Liver (tissue), 9 donors: ENCODE results near the gene FSD2. TPM values are rescaled to one million over a fixed set of nuclear protein-coding genes. Genes with fewer than 3 reads are reported as not detected.

Experiments used
- DNase-seq: peaks from one replicate; pipeline ENCODE4 v3.0.0-alpha.2; 2017; ENCODE audit warnings: low spot score
- H3K27ac ChIP-seq, 2 donors: one replicate each; pipeline ENCODE4 v1.7.0; 2013; ENCODE audit warnings: inconsistent platforms in 2 of 2, low read length in 2 of 2, control low read depth in 1 of 2, low read depth in 1 of 2, mild to moderate bottlenecking in 1 of 2
- H3K27me3 ChIP-seq, 4 donors: one replicate each; pipeline versions ENCODE4 v1.6.1 to v1.7.0; 2013; ENCODE audit warnings: low read length in 3 of 4, inconsistent platforms in 1 of 4, mild to moderate bottlenecking in 1 of 4, moderate library complexity in 1 of 4; ENCODE audit not compliant: control insufficient read depth in 4 of 4, insufficient read depth in 4 of 4
- H3K36me3 ChIP-seq, 4 donors: one replicate each; pipeline versions ENCODE4 v1.6.1 to v1.7.0; 2013; ENCODE audit warnings: low read length in 3 of 4, mild to moderate bottlenecking in 3 of 4, low read depth in 1 of 4, moderate library complexity in 1 of 4; ENCODE audit not compliant: control insufficient read depth in 4 of 4, insufficient read depth in 3 of 4
- H3K4me1 ChIP-seq, 4 donors: one replicate each; pipeline versions ENCODE4 v1.6.1 to v1.7.0; 2013; ENCODE audit warnings: low read length in 3 of 4, mild to moderate bottlenecking in 3 of 4, moderate library complexity in 1 of 4; ENCODE audit not compliant: control insufficient read depth in 4 of 4, insufficient read depth in 4 of 4
- H3K4me3 ChIP-seq, 3 donors: one replicate each; pipeline versions ENCODE4 v1.6.1 to v1.7.0; 2013; ENCODE audit warnings: low read length in 3 of 3, control low read depth in 1 of 3, low read depth in 1 of 3, mild to moderate bottlenecking in 1 of 3
- H3K9ac ChIP-seq, 2 donors: one replicate each; pipeline ENCODE4 v1.7.0; 2013; ENCODE audit warnings: low read length in 2 of 2, mild to moderate bottlenecking in 2 of 2, moderate library complexity in 2 of 2, control low read depth in 1 of 2, low read depth in 1 of 2
- H3K9me3 ChIP-seq, 4 donors: one replicate each; pipeline versions ENCODE4 v1.6.1 to v1.7.0; 2013; ENCODE audit warnings: low read length in 3 of 4; ENCODE audit not compliant: control insufficient read depth in 4 of 4
- CTCF ChIP-seq: fragments of 150-350 bp; IDR thresholded peaks from 2 replicates; pipeline ENCODE4 v1.5.1; 2017; ENCODE audit warnings: improper control_type of control experiment, low read depth, low read length; ENCODE audit not compliant: missing input control
- EGR1 ChIP-seq, 2 donors: IDR thresholded peaks; 2 replicates each; pipeline ENCODE4 v1.6.1; 2016 to 2018; ENCODE audit warnings: antibody characterized with exemption in 2 of 2, low read depth in 2 of 2
- FOXA1 ChIP-seq: IDR thresholded peaks from 2 replicates; pipeline ENCODE4 v1.6.1; 2016; ENCODE audit warnings: antibody characterized with exemption
- FOXA2 ChIP-seq: IDR thresholded peaks from 2 replicates; pipeline ENCODE4 v1.6.1; 2016; ENCODE audit warnings: antibody characterized with exemption
- GABPA ChIP-seq, 2 donors: IDR thresholded peaks in 1 of 2; conservative IDR thresholded peaks in 1 of 2; 2 replicates each; pipeline ENCODE4 v1.6.1; 2016; ENCODE audit warnings: antibody characterized with exemption in 2 of 2, mild to moderate bottlenecking in 1 of 2, moderate library complexity in 1 of 2
- HNF4A ChIP-seq, 2 donors: conservative IDR thresholded peaks; 2 replicates each; pipeline ENCODE4 v1.6.1; 2016; ENCODE audit warnings: antibody characterized with exemption in 2 of 2, mild to moderate bottlenecking in 2 of 2
- HNF4G ChIP-seq: IDR thresholded peaks from 2 replicates; pipeline ENCODE4 v1.6.1; 2016; ENCODE audit warnings: antibody characterized with exemption
- JUND ChIP-seq, 2 donors: IDR thresholded peaks; 2 replicates each; pipeline ENCODE4 v1.6.1; 2016; ENCODE audit warnings: antibody characterized with exemption in 2 of 2
- NR2F2 ChIP-seq: IDR thresholded peaks from 2 replicates; pipeline ENCODE4 v1.6.1; 2016; ENCODE audit warnings: antibody characterized with exemption
- RAD21 ChIP-seq, 2 donors: IDR thresholded peaks; 2 replicates each; pipeline ENCODE4 v1.6.1; 2016; ENCODE audit warnings: antibody characterized with exemption in 2 of 2, mild to moderate bottlenecking in 2 of 2
- RXRA ChIP-seq, 2 donors: IDR thresholded peaks; 2 replicates each; pipeline ENCODE4 v1.6.1; 2017 to 2018; ENCODE audit warnings: antibody characterized with exemption in 2 of 2, mild to moderate bottlenecking in 1 of 2
- SP1 ChIP-seq: IDR thresholded peaks from 2 replicates; pipeline ENCODE4 v1.6.1; 2018; ENCODE audit warnings: antibody characterized with exemption, mild to moderate bottlenecking
- TAF1 ChIP-seq: conservative IDR thresholded peaks from 2 replicates; pipeline ENCODE4 v1.6.1; 2016; ENCODE audit warnings: antibody characterized with exemption, mild to moderate bottlenecking
- YY1 ChIP-seq: IDR thresholded peaks from 2 replicates; pipeline ENCODE4 v1.6.1; 2016; ENCODE audit warnings: antibody characterized with exemption, mild to moderate bottlenecking
- ZBTB33 ChIP-seq: IDR thresholded peaks from 2 replicates; pipeline ENCODE4 v1.6.1; 2016; ENCODE audit warnings: antibody characterized with exemption
- WGBS: extraction: QIAGEN DNeasy Blood & Tissue Kit; methylation state at CpG from one replicate; pipeline ENCODE4 v1.1.7; 2013; 5-methylcytosine and 5-hydroxymethylcytosine counted together
- polyA plus RNA-seq, 2 donors: library from polyadenylated mRNA; stranded (reverse) in 1 of 2; unstranded in 1 of 2; fragments of 200-250 nt in 1 of 2; fragments of >200 nt in 1 of 2; fragmentation: Nextera tagmentation in 1 of 2; extraction: Ambion mirVana in 1 of 2; gene quantifications; one replicate each; pipeline versions ENCODE4 v1.2.1 to v1.2.3, GENCODE V29; 2013 to 2015
- total RNA-seq, 2 donors: library from RNA; depleted of rRNA; stranded (reverse); fragments of >200 nt; gene quantifications; one replicate each; pipeline ENCODE4 v1.2.3, GENCODE V29; 2014
- TF ChIP-seq, protein P1 (sequence below): IDR thresholded peaks from 2 replicates; pipeline ENCODE4 v1.6.1; 2016; ENCODE audit warnings: antibody characterized with exemption, mild to moderate bottlenecking
- TF ChIP-seq, protein P2 (sequence below): IDR thresholded peaks from 2 replicates; pipeline ENCODE4 v1.6.1; 2016; ENCODE audit warnings: antibody characterized with exemption
- TF ChIP-seq, protein P3 (sequence below): IDR thresholded peaks from 2 replicates; pipeline ENCODE4 v1.6.1; 2016; ENCODE audit warnings: antibody characterized with exemption
- donor health status: healthy.
- donor health status: healthy.
- donor health status: healthy.
- donor health status: healthy.
- donor health status: healthy.

Gene FSD2
- total and polyA plus RNA-seq, 4 donors = under 0.01 to 0.10 (median 0.05) TPM; not detected in 1

DNA sequence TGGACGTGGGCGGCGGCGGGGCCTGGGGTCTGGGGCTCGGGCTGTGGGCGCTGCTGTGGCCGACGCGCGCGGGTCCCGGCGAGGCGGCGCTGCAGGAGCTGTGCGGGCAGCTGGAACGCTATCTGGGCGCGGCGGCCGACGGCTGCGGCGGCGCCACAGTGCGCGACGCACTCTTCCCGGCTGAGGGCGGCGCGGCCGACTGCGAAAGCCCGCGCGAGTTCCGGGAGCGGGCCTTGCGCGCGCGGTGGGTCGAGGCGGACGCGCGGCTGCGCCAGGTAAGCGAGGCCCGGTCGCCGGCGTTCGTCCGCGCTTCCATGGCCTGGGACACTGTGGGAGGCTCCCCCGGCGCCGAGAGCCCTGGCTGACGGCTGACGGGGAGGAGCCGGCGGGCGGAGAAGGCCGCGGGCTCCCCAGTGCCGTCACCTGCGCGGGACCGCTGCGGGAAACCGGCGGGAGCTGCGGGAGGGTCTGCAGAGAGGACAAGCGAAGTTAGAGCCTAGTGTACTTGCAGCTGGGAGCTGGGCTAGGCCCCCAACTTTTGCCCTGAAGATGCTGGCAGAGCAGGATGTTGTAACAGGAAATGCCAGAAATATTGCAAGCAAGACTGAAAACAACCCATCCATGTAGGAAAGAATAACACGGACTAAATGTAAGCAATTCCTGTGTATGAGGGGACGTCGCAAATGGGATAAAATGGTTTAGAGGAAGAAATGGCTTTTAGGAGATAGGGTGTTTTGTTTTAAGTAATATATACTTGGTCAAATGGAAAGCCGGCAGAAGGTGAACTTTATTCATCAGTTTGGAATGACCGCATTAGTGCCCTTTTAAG lies 4.4 kb upstream of the FSD2 start:
- H3K36me3 ChIP-seq = peaks cover 2 to 11% (median 9%) of the 10 kb centered on the region in 4 donors
- H3K27me3 ChIP-seq = no peaks in the 10 kb centered on the region
- under 1% methylated on average over 81 of the region's 81 CpGs for WGBS
- no peak for TF ChIP-seq JUND (IDR thresholded peaks at IDR 0.05)
- TF ChIP-seq GABPA (IDR thresholded peaks at IDR 0.05 in 1 of 2, conservative IDR thresholded peaks at IDR 0.05 in 1 of 2) = peak in 1 of 2 donors; percentile 25
- TF ChIP-seq HNF4A (conservative IDR thresholded peaks at IDR 0.05) = peak; percentile 4 to 27
- no peak for TF ChIP-seq FOXA2
- peak in 1 of 2 donors; percentile 20 for TF ChIP-seq RAD21 (IDR thresholded peaks at IDR 0.05)
- TF ChIP-seq YY1 = peak; percentile 31
- TF ChIP-seq SP1 = peak; percentile 24
- TF ChIP-seq, protein P1, sequence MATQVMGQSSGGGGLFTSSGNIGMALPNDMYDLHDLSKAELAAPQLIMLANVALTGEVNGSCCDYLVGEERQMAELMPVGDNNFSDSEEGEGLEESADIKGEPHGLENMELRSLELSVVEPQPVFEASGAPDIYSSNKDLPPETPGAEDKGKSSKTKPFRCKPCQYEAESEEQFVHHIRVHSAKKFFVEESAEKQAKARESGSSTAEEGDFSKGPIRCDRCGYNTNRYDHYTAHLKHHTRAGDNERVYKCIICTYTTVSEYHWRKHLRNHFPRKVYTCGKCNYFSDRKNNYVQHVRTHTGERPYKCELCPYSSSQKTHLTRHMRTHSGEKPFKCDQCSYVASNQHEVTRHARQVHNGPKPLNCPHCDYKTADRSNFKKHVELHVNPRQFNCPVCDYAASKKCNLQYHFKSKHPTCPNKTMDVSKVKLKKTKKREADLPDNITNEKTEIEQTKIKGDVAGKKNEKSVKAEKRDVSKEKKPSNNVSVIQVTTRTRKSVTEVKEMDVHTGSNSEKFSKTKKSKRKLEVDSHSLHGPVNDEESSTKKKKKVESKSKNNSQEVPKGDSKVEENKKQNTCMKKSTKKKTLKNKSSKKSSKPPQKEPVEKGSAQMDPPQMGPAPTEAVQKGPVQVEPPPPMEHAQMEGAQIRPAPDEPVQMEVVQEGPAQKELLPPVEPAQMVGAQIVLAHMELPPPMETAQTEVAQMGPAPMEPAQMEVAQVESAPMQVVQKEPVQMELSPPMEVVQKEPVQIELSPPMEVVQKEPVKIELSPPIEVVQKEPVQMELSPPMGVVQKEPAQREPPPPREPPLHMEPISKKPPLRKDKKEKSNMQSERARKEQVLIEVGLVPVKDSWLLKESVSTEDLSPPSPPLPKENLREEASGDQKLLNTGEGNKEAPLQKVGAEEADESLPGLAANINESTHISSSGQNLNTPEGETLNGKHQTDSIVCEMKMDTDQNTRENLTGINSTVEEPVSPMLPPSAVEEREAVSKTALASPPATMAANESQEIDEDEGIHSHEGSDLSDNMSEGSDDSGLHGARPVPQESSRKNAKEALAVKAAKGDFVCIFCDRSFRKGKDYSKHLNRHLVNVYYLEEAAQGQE = no peak
- H3K4me1 ChIP-seq = peaks cover 2 to 19% (median 10%) of the 10 kb centered on the region in 4 donors
- H3K9ac ChIP-seq = peak overlapping the region; percentile 67 to 90
- H3K4me3 ChIP-seq = peak overlapping the region; percentile 81 to 98 (median 90)
- peak overlapping the region; percentile 92 to 98 for H3K27ac ChIP-seq
- H3K9me3 ChIP-seq = no peaks in the 10 kb centered on the region
- DNase-seq = peak; percentile 64

GRCh38 chr15:82809308-82810060 lies 3.6 kb upstream of the FSD2 start, which contains the start of gene WHAMM:
Gene WHAMM, plus strand, starts transcription at chr15:82809628. Its CDS starts 99 bp downstream, at chr15:82809727.
- Histone ChIP-seq H3K36me3 (peaks cover 0 to 11% (median 9%) of the 10 kb centered on the region in 4 donors), H3K9me3 (no peaks in the 10 kb centered on the region), H3K4me1 (peaks cover 2 to 19% (median 10%) of the 10 kb centered on the region in 4 donors), H3K9ac (peak within 1 kb of the TSS; percentile 67 to 90), H3K27ac (peak within 1 kb of the TSS; percentile 92 to 98), H3K27me3 (no peaks in the 10 kb centered on the region), H3K4me3 (peak within 1 kb of the TSS; percentile 81 to 98 (median 90))
- DNase-seq = peak; percentile 98
- under 1% methylated on average over 67 of the region's 67 CpGs for WGBS
- no peak for TF ChIP-seq FOXA1
- TF ChIP-seq, protein P2, sequence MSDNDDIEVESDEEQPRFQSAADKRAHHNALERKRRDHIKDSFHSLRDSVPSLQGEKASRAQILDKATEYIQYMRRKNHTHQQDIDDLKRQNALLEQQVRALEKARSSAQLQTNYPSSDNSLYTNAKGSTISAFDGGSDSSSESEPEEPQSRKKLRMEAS = peak; percentile 9
- peak in 1 of 2 donors; percentile 17 for TF ChIP-seq RAD21 (IDR thresholded peaks at IDR 0.05)
- TF ChIP-seq NR2F2 = peak; percentile 44
- TF ChIP-seq YY1 = peak; percentile 93
- peak; percentile 97 for TF ChIP-seq SP1
- no peak for TF ChIP-seq HNF4G
- TF ChIP-seq FOXA2 = no peak
- peak in 1 of 2 donors; percentile 29 for TF ChIP-seq JUND (IDR thresholded peaks at IDR 0.05)
- TF ChIP-seq, protein P3, sequence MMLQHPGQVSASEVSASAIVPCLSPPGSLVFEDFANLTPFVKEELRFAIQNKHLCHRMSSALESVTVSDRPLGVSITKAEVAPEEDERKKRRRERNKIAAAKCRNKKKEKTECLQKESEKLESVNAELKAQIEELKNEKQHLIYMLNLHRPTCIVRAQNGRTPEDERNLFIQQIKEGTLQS = peak; percentile 28
- TF ChIP-seq GABPA (IDR thresholded peaks at IDR 0.05 in 1 of 2, conservative IDR thresholded peaks at IDR 0.05 in 1 of 2) = peak in 1 of 2 donors; percentile 75
- TF ChIP-seq ZBTB33 = peak; percentile 23
- peak in 1 of 2 donors; percentile 29 for TF ChIP-seq HNF4A (conservative IDR thresholded peaks at IDR 0.05)
- no peak for TF ChIP-seq CTCF
- no peak for TF ChIP-seq EGR1 (IDR thresholded peaks at IDR 0.05; ENCODE audit: low read depth in 2 of 2)
- TF ChIP-seq TAF1 = peak; percentile 80
- TF ChIP-seq RXRA (IDR thresholded peaks at IDR 0.05) = peak in 1 of 2 donors; percentile 34
